Measurements from ENCODE around the gene GLI3. TPM values are rescaled to one million over a fixed set of nuclear protein-coding genes. Genes with fewer than 3 reads are reported as not detected.

GLI3 gene
- total RNA-seq, 1 donor from 2014 or later: 25.5 TPM

GRCh38 chr7:42236266-42236975 lies 588 bp downstream of the GLI3 start:
- no peak for DNase-seq (ENCODE audit: low spot score)

GRCh38 chr7:42235741-42236161 lies 1.3 kb downstream of the GLI3 start:
- DNase-seq (ENCODE audit: low spot score): no peak

DNA sequence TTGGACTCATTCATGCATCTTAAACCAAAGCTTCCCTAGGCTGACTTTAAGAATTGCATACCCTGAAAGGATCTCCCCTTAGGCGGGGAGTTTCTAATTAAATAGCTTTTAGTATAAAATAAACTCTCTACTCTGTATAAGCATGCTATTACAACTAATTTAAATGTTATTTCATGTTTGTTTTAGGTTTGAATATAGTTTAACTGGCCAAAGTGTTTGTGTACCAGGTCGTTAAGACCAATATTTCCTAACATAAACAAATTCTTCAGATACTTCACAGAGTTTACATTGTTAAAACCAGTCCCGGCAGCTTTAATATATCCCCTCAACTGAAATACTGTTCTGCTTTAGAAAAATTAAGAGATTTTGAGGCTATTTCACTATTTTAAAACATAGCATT lies 2.3 kb downstream of the GLI3 start:
- DNase-seq (ENCODE audit: low spot score): no peak

- no peak for DNase-seq (ENCODE audit: low spot score)
Observed at GRCh38 chr7:42233695-42234331, 3.2 kb downstream of the GLI3 start.

GRCh38 chr7:42233171-42233570 lies 3.8 kb downstream of the GLI3 start:
- no peak for DNase-seq (ENCODE audit: low spot score)

DNA sequence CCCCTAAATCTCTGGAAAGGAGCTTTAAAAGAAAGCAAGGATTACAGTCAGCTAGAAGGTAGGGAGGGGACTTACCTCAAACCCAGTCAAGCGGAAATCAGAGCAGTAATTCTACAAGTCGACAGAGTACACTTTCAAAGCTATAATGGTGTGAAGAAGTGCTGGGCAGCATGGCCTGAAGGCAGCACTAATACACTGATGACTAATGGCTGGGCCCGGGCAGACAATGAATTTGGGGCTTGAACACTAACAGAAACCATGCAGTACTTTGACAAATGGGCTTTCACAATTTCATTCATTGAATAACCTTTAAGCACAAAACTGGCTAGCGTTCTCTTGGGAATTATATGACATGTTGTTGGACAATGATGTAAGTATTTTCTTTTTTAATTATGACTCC lies 4.7 kb downstream of the GLI3 start:
- DNase-seq (ENCODE audit: low spot score): no peak

- DNase-seq (ENCODE audit: low spot score): no peak
Observed at GRCh38 chr7:42231043-42231787, 5.8 kb downstream of the GLI3 start.

- no peak for DNase-seq (ENCODE audit: low spot score)
Observed at GRCh38 chr7:42227936-42228591, 8.9 kb downstream of the GLI3 start.

GRCh38 chr7:42227541-42227935 lies 9.5 kb downstream of the GLI3 start:
- DNase-seq (ENCODE audit: low spot score): no peak

DNA sequence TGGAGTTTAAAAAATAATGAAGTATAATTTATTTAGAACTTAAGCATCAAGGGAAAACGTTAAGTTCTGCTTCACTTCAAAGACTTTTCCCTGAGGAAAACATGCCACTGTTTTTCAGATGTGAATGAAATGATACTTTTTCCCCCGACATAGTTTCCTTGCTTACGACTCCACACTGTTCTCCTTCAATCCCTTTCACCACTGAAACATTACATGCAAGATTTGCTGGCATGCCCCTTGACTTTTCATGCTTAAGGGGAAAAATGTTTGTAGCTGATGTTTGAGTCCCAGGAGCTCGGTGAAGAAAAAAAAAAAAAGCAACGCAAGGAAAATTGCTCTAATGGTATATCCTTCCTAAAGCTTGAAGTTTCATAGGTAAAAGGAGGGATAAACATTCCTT lies 10.0 kb downstream of the GLI3 start:
- DNase-seq (ENCODE audit: low spot score): no peak

DNA sequence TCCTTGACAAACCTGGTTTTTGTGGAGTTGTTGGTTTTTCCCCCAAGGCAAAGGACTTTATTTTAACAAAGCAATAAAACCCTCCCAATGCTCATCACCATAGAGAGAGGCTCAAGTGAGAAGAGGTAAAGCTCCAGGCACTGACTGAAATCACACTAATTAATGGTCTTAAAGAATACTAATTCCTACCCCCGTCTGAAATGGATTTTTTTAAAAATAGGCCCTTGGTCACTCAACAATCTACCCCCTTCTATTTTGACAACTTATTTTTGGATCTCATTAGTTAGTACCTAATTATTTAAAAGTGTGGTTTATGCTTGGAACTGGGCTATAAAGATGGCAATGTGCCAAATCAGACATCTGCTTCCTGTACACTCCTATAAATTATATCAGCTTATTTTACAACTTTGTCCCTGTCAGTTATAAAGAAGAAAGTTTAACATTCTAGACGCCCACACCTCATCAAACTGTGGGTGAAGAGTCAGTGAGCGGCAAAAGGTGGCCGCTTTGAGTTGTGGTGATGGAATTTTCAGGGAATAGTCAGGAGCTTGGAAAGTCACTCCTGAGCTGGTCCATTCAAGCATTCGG lies 10.6 kb downstream of the GLI3 start:
- DNase-seq (ENCODE audit: low spot score): no peak

DNA sequence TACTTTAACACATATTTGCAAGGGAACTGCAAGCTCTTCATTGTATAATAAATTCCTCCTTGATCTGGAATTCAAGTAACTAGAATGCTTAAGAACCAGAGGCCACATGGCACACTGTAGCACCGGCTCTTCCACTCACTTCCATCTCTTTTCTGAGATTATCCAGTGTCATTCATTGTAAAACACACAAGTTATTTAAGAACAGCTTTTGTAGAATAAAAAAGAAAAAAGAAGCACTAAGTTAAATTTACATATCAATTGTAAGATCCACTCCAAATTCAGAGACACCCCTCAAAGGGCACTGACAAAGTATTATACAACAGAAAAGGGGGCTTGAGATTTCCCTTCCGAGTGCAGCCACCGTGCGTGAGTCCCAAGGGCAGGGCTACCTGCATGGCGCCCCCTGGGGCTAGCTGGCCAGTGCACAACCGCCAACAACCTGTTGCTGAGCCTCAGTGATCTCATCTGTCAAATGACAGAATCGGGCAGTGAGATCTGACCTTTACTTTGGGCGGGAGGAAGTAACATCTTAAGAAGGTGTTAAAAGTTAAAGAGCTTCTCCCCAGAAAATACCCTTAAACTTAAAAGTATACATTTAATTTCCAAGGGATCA lies 12.5 kb downstream of the GLI3 start:
- DNase-seq (ENCODE audit: low spot score): no peak

GRCh38 chr7:42222891-42223290 lies 14.1 kb downstream of the GLI3 start:
- no peak for DNase-seq (ENCODE audit: low spot score)

GRCh38 chr7:42222125-42222524 lies 14.9 kb downstream of the GLI3 start:
- no peak for DNase-seq (ENCODE audit: low spot score)

GRCh38 chr7:42221304-42221703 lies 15.7 kb downstream of the GLI3 start:
- no peak for DNase-seq (ENCODE audit: low spot score)

DNA sequence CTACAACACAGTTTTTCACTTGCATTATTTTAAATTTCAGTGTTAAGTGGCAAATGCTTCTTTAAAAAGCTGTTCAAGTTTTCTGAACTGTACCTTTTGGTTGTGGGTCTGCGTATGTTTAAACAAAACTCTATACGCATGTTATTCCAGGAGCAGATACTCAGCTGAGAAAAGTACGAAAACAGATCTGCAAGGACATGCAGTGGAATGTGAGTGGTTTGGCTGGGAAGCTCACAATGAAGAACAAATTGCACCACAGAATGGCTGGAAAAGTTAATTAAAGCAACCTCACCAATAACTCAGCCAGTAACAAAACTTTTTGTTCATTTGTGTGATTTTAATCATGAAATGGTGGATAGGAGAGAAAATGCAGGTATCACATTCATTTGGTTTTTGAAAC lies 17.6 kb downstream of the GLI3 start:
- no peak for DNase-seq (ENCODE audit: low spot score)

- DNase-seq (ENCODE audit: low spot score): no peak
Observed at GRCh38 chr7:42218248-42218647, 18.8 kb downstream of the GLI3 start.

- DNase-seq (ENCODE audit: low spot score): no peak
Observed at GRCh38 chr7:42217548-42217947, 19.5 kb downstream of the GLI3 start.

DNA sequence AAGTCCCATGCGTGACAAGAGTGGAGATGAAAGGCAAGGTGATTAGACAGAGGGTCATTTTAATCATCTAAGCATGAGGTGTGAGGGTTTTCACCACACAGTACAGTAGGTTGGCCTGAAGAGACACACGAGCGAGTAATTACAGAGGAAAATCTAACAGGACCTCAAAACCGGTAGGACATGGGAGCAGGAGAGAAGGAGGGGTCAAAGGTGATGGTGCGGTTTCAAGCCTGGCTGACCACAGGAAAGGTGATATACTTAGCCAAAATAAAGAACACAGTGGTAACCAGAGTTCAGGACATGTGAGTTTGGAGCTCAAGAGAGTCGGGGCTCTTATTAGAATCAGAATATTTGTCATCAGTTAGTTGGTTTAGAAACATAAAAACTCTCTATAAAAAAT lies 20.0 kb downstream of the GLI3 start:
- DNase-seq (ENCODE audit: low spot score): no peak

DNA sequence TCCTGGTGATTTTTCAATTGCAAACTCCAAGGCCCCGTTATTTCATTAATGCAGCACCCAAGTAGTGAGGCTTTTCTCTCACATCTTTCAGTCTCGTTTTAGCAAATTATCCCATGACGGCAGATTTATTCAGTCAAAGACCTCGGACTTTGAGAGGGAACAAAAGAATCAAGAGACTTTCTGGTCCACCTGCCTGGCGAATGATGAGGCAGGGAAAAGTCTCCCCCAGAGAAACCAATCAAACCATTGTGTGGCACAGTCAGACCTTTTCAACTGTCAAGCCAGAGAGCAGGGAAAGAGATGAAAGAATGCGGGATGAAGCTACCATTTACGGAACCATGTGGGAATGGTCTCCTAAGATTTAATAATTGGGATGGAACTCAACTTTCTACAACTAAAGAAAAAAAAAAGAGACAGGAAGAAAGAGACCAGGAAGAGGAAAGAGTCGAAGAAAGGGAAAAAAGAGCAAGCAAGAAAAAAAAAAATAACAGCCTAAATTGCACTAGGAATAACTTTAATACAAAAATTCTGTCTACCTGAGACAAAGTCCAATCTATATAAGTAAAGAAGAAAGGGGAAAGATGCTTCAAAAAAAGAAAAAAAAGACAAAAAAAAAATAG lies 22.8 kb downstream of the GLI3 start:
- DNase-seq (ENCODE audit: low spot score): no peak

DNA sequence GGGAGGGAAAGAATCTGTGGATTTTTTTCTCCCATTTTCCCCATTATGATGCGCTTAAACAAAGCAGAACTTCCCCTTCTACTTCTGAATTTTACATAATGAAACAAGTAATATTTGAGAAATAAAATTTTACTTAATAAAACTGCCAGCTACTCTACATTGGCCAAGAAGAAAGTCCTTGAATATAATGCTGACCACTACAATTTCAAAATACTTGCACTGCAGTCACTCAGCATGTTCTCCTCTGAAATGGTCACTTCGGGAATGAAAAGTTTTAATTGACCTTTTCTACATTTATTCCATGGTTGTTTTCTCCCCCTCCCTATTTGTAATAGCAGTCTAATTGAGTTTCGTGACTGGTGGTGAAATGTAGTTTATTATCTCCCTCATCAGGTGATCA lies 23.9 kb downstream of the GLI3 start:
- DNase-seq (ENCODE audit: low spot score): no peak
